NCI-H748 treated with DMSO at 0.1 percent for 48 hours (cell line): ENCODE results near the gene NOA1.

ENCODE experiments used
- DNase-seq: peaks from one replicate; lab custom pipeline; 2025; lab: John Stamatoyannopoulos, UW

The NOA1 gene

DNA sequence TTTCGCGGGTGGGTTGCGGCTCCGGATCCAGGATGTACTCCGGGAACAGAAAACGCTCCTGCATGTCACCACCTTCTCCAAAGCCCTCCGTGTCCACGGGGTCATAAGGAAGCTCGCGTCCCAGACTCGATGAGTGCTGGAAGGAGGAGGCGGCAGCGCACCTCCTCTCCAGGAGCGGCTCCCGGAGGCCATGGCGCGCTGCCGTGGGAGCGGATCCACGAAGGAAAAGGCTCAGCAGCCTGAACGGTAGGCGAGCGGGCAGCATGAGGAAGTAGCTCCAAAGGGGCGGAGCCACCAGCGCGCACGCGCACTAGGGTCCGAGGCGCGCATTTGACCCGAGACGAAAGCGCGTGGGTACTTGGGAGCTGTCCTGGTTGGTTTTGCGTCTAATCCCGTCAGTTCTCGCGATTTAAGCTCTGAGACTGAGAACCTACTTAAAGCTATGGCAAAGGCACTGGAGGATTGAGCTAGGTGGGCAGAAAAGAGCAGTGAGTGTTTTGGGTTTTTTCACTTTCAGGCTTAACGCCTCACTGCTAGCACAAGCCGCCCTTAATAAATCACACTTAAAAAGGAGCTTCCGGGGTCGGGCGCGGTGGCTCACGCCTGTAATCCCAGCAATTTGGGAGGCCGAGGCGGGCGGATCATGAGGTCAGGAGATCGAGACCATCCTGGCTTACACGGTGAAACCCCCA is at the start of gene NOA1:
Gene NOA1, minus strand, starts transcription at position 286 of the 692 bp plus-strand sequence. Its CDS starts 21 bp downstream, at position 265.
- peak; percentile 87 for DNase-seq

- no peak for DNase-seq
Measured at GRCh38 chr4:57023104-57023503, 45.7 kb upstream of the NOA1 start.

GRCh38 chr4:57020467-57021101 is 43.2 kb upstream of the NOA1 start:
- no peak for DNase-seq

DNA sequence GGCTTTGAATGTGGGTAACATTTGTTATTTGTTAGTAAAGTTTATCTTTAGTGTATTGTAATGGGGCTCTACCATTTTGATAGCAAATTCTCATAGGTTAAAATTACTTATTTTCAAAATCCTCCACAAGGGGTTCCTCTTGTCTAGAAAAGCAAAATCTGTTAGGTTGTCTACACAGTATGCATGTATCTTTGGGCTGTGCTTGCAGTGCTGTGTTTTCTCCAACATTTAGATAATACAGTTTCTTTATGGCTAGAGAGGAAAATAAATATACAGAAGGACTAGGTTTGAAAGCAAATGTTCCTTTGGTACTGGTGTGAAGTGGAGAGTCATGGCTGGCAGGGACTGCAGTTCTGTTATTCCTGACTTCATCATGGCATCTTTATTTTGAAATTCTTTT is 41.6 kb upstream of the NOA1 start:
- no peak for DNase-seq

DNA sequence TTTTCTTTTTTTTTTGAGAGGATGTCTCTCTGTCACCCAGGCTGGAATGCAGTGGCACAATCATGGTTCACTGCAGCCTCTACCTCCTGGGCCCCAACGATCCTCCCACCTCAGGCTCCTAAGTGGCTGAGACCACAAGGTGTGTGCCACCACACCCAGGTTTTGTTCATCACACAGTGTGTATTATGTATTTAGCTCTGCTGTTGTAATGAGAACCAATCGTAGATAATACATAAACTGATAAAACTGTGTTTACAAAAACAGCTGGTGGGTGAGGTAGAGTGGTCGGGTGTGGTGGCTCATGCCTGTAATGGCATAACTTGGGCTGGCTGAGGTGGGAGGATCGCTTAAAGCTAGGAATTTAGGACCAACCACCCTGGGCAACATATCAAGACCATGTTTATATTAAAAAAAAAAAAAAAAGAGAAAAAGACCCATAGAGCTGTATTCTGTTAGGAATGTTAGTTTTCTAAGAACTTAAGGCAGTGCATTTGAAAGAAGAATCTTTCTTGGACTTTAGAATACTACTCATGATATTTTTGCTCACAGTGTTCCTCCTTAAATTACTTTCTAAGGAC is 36.2 kb upstream of the NOA1 start:
- no peak for DNase-seq

DNA sequence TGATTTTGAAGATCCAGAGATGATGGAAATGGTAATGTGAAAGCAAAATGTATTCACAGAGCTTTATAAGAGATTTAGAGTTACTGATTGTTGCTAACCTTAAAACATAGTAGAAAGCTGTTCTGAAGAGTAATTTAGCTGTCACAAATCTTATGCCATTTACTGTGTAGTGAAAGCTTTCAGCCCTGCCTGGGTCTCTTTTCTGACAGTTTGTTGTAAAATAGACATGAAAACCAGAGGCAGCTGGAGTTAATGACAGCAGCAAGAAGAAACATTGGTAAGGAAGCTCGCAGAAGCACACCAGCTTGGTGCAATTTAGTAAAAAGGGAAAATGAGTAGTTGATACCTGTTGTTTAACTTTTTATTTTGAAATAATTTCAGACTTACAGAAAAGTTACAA is 22.3 kb upstream of the NOA1 start:
- no peak for DNase-seq

DNA sequence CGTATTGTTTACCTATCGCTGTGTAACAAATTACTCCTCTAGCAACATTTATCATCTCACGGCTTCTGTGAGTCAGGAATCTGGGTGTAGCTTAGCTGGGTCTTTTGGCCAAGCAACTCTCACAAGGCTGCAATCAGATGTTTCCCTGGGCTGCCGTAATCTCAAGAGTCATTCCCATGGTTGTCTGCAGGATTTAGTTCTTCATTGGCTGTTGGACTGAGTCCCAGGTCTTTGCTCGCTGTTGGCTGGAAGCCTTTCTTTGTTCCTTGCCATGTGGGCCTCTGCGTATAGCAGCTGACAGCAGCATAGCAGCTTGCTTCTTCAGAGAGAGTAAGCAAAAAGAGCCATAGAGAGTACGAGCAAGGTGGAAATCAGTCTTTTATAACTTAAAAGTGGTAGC is 18.1 kb upstream of the NOA1 start:
- no peak for DNase-seq

DNA sequence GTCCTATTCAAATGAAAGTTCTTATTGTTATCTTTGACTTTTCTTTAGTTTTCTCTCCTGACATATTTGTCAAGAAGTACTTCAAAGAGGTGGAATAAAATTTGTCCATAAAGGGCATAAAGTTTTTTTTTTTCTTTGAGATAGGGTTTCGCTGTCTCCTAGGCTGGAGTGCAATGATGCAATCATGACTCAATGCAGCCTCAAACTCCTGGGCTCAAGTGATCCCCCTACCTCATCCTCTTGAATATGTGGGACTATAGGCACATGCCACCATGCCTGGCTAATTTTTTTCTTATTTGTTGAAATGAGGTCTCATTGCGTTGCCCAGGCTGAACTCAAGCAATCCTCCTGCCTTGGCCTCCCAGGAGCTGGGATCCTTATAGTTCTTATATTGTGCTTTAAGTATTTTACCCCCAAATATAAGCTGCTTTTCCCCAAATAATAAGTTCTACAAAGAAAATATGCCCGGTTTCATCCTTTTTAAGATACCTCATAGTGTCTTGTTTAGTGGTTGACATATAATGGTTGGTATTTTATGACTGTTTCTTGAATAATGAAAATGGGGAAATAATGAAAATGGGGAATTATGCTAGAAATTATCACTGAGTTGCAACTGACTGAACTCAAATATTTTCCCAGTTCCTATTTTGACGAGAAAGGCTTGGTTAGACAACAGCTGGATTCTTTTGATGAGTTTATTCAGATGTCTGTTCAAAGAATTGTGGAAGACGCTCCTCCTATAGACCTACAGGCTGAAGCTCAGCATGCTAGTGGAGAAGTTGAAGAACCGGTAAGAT is 12.9 kb upstream of the NOA1 start:
- DNase-seq, result no peak

DNA sequence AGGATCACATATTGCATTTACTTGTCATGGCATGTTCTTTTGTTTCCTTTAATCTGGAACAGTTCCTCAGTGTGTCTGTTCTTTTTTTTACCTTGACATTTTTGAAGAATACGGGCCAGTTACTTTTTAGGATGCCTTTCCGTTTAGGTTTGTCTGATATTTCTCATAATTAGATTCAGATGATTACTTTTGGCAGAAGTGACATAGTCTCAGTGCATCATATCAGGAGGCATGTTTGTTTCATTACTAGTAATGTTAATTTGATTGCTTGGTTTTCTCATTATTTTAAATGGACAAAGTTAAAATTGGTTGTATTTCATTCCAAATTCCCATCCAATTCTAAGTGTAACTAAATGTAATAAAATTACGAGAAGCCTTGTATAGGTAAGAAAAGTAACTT is 9.5 kb upstream of the NOA1 start:
- DNase-seq, result no peak

DNA sequence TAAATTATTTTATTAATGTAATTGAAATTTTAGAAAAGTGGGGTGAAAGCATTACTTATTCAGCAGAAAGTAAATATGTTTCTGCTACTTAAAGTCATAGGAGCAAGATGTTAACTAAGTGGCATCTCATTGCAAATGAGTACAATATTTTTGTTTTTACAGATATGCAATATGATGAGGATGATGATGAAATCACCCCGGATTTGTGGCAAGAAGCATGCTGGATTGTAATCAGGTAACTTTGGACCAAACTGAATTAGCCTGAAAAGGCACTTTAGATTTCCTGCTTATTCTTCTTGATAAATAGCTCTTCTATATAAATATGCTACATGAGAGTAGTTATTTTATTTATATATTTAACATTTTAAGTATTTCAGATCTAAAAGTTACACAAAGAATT is 8.8 kb upstream of the NOA1 start:
- DNase-seq, result no peak

GRCh38 chr4:56981795-56982201 is 4.4 kb upstream of the NOA1 start:
- no peak for DNase-seq

DNA sequence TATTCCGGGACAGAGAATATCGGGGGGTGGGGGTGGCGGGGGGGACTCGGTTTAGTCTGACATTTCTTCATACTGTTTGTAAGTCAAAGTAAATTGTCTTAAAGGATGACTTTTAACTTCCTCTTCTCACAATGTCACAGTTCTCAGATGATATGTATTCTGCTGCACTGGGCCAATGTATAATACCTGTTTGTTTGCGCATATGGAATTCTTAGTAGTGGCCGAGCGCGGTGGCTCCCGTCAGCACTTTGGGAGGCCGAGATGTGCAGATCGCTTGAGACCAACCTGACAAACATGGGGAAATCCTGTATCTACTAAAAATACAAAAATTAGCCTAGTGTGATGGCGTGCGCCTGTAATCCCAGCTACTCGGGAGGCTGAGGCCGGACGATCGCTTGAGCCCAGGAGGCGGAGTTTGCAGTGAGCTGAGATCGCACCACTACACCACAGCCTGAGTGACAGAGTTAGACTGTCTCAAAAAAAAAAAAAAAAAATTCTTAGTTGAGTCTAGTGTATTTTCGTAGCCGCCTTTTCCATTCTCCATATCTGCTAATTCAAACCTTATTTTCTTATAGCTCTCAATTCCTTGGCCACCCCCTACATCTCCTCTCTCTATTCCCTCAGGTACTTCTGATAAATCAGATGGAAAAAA is 2.1 kb upstream of the NOA1 start:
- no peak for DNase-seq

GRCh38 chr4:56978750-56979303 is 1.4 kb upstream of the NOA1 start, which contains the start of gene POLR2B:
Gene POLR2B, plus strand, starts transcription at chr4:56978896. Its CDS starts 90 bp downstream, at chr4:56978986.
- peak; percentile 69 for DNase-seq

DNA sequence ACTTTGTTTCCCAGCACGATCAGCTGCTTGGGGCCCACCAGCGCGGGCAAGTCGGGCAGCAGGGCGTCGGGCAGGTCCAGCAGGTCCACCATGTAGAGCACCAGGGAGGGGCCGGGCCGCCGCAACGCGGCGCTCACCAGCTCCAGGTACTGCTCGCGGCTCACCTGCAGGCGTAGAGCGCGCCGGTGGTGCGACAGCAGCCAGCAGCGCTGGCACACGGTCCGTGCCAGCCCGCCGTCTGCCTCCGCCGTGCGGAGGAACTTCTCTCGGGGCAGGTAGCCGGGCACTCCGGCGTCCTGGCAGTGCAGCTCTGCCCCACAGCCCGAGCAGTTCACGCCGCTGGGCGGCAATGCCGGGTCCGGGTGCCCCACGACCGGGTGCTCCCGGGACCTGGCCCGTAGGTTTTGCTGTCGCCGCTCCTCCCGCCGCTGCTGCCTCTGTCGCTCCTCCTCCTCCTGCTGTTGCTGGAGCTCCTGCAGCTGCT is 527 bp downstream of the NOA1 start:
- DNase-seq, result no peak

GRCh38 chr4:56976283-56976836 is 1.0 kb downstream of the NOA1 start:
- DNase-seq, result no peak

DNA sequence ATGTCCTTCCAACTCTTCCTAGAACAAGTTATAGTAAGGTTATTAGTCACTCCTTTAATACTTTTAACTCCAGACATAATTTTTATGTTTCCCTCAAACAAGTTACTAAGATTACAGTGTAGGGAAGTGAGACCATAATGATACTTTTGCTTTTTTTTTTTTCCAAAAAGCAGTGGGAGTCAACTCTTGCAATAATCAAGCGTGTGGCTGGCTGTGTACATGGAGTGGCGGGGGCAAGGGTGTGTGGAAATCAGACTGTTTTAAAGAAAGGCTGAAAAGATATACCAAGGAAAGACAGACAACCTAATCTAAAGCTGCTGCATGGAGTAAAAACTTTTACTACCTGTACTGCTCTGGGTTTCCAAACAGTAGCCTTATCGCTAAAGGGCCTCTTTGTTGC is 4.1 kb downstream of the NOA1 start:
- no peak for DNase-seq

DNA sequence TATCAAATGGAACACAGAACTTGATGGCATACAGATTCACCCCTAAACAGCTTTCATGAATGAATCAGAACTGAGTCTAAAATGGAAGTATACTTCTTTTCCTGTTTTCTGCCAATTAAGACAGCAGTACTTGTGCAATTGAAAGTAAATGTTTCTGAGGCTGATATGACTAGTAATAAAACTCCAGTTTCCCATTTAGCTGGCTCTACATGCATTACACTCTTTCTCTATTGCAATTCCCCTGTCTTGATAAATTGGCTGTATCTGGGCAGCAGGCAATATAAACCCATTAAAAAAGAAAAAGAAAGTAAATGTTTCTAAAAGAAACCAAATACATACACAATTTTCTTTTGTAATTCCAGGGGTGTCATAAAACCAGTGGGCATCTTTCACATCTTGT is 4.6 kb downstream of the NOA1 start:
- no peak for DNase-seq

DNA sequence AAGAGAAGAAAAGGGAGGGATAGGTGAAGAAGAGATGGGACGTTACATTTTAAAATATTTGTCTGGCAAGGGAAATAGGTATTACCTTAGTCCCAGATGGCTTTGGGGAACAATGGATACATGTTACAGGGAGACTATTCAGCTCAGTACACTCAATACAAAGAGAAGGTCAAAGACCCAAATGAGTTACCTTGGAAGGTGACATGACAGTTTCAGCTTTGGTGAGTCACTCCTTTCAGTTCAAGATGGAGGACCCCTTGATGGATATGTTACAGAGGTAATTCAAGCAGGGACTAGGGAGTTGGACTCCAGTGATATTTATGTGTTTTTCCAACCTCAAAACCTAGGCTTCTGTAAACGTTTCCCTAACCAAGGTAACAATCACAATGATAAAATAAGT is 5.0 kb downstream of the NOA1 start:
- DNase-seq, result no peak

GRCh38 chr4:56971383-56971782 is 6.0 kb downstream of the NOA1 start:
- no peak for DNase-seq

DNA sequence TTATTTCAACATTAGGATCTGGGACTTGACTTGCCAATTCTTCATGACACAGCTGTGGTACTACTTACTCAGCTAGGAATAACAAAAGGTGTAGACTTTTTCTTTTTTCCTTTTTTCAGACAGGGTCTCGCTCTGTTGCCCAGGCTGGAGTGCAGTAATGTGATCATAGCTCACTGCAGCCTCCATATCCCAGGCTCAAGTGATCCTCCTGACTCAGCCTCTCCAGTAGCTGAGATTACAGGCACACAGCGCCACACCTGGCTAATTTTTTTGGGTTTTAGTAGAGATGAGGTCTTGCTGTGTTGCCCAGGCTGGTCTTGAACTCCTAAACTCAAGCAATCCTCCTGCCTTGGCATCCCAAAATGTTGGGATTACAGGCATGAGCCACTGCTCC is 16.3 kb downstream of the NOA1 start:
- no peak for DNase-seq

- DNase-seq, result no peak
Measured at GRCh38 chr4:56959100-56959499, 18.3 kb downstream of the NOA1 start.
